Measurements from ENCODE around the gene SERPINA12. TPM values are rescaled to one million over a fixed set of nuclear protein-coding genes. Genes with fewer than 3 reads are reported as not detected.
A peak's percentile ranks its signal among the peaks of the same experiment; 100 is the strongest.

The SERPINA12 gene
- total RNA-seq, 2 experiments from 2014 or later = not detected

DNA sequence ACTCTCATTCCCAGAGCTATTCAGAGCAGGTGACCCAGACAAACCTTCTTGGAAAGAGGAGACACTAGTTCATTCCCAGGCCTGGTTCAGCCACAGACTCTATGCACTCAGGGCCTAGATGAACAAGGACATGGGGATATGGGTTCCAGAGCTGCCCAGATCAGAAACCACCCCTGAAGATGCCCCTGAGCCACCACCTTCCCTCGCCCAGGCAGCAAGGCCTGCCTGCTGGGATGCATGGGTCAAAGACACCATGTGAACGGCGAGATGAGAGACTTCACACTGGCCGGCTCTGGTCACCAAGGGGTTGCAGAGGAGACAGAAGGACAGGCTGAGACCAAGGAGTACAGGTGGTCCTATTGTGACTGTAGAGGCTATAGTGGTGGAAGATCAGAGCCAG is 4.1 kb downstream of the SERPINA12 start:
- DNase-seq (no peak), ATAC-seq (no peak)
- ChIA-PET CTCF (no interaction called here), POLR2A (no interaction called here)
- Mint-ChIP-seq H3K27me3 (ENCODE audit: low read depth) (peaks cover 2% of the 10 kb centered on the region), H3K27ac (no peak overlapping the region), H3K4me1 (ENCODE audit: low read depth) (no peaks in the 10 kb centered on the region), H3K36me3 (ENCODE audit: low read depth) (no peaks in the 10 kb centered on the region), H3K9me3 (ENCODE audit: insufficient read depth) (no peaks in the 10 kb centered on the region), H3K4me3 (no peak overlapping the region)

DNA sequence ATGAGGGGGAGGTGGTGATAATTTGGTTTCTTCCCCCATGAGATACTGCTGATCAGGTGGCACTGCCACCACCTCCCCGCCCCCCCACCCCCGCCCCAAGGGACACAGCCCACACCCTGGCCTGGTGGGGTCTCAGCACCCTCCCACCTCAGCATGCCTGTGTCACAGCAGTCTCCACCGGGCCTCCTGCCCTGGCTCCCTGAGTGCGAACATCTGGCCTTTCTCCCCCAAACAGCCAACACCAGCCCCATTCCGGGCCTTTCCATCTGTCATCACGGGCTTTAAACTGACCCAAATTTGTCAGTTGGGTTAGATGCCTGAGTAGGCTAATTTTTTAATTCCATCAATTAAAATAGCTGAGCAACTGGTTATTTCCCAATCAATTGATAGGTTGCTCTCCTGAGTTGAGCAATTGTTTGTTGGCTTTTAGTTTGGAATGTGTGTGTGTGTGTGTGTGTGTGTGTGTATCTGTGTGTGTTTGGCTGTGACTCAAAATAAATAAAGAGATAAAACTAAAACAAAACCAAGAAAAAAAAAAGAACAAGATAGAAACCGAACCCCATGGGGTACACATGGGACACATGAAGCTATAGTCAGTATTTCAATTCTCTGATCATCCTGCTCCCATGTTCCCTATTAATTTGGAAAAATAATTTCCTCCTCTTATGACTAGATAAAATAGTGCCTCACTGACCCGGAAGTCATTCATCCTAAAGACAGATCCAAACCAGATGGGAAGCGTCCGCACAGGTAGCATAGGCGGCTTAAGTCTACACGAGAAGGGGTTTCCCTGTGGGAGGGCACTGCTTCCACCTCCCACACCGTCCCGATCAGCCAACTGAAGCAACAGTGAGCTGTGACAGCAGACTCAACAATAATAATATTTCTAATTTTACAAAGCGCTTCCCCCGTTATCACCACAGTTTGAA is 7.4 kb downstream of the SERPINA12 start:
- Mint-ChIP-seq H3K36me3 (ENCODE audit: low read depth) (no peaks in the 10 kb centered on the region), H3K9me3 (ENCODE audit: insufficient read depth) (no peaks in the 10 kb centered on the region), H3K27ac (no peak overlapping the region), H3K27me3 (ENCODE audit: low read depth) (peaks cover 6% of the 10 kb centered on the region), H3K4me1 (ENCODE audit: low read depth) (no peaks in the 10 kb centered on the region), H3K4me3 (no peak overlapping the region)
- ChIA-PET CTCF (interaction anchor here (0.6 to 0.8 kb wide), 2 partner anchors 15 kb away, joined by 3 to 5 read pairs; no protein-coding TSS in a partner anchor), POLR2A (no interaction called here)
- no peak for DNase-seq
- ATAC-seq = no peak

DNA sequence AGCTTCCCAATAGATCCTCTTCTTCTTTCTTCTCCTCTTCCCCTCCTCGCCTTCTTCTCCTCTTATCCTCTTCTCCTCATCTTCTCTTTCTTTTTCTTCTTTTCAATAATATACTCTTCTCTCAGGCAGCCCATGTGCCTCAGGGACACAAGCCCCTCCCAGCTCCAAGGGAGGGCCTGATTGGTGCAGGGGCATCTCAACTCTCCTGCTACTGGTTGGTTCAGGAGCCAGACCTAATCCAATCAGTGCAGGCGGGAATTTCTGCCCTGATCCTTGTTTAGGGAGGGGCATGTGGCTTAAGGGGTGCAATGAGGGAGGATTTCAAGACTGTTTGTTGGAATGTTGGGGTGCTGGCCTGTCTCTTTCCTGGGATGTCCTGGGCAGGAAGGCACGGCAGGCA is 9.0 kb downstream of the SERPINA12 start:
- ChIA-PET POLR2A (no interaction called here), CTCF (no interaction called here)
- no peaks in the 10 kb centered on the region for H3K4me1 Mint-ChIP-seq (ENCODE audit: low read depth)
- H3K27ac Mint-ChIP-seq = no peak overlapping the region
- peaks cover 4% of the 10 kb centered on the region for H3K27me3 Mint-ChIP-seq (ENCODE audit: low read depth)
- H3K9me3 Mint-ChIP-seq (ENCODE audit: insufficient read depth) = no peaks in the 10 kb centered on the region
- no peak for ATAC-seq
- DNase-seq = no peak
- H3K36me3 Mint-ChIP-seq (ENCODE audit: low read depth) = no peaks in the 10 kb centered on the region
- no peak overlapping the region for H3K4me3 Mint-ChIP-seq

DNA sequence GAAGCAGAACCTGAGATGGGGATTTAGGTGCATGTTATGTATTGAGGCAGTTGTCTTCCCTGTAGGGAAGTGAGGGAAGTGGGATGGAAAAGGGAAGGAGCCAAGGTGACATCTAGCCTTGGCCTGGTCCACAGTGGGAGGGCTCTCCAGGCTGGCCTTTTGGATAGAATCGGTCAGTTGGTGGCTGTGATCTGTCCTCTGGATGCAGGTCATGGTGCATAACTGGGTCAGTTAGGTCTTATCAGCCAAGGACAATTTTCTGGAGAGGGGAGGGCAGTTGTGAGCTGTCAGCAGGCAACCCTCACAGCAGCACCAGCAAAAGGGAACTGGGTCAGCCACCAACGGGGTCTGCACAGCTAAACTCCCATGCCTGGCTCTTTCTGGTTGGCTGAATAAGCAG is 9.6 kb downstream of the SERPINA12 start:
- Mint-ChIP-seq H3K27me3 (ENCODE audit: low read depth) (peaks cover 4% of the 10 kb centered on the region), H3K36me3 (ENCODE audit: low read depth) (no peaks in the 10 kb centered on the region), H3K4me3 (no peak overlapping the region), H3K27ac (no peak overlapping the region), H3K9me3 (ENCODE audit: insufficient read depth) (no peaks in the 10 kb centered on the region), H3K4me1 (ENCODE audit: low read depth) (no peaks in the 10 kb centered on the region)
- POLR2A ChIA-PET = no interaction called here
- CTCF ChIA-PET = no interaction called here
- ATAC-seq (no peak), DNase-seq (no peak)

DNA sequence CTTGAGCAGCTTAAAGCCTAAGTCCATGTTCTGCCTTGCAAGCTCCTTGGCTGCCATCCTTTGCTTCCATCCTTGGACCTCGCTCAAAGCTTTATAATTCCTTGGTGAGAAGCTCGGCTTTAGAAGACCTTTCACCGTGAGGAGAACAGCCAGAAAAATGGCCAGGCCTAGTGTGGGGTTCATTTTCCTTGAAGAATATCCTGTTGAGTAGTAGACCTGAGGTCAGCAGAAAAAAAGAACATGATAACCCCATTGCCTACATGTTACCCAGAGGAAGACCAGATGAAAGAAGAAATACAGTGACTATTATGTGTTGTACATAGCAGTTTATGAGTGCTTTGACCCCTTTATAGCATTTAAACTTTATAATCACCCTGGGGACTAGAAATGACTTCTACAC is 11.1 kb downstream of the SERPINA12 start:
- no peaks in the 10 kb centered on the region for H3K36me3 Mint-ChIP-seq (ENCODE audit: low read depth)
- POLR2A ChIA-PET = no interaction called here

GRCh38 chr14:94494085-94494484 is 15.2 kb downstream of the SERPINA12 start:
- no peaks in the 10 kb centered on the region for H3K36me3 Mint-ChIP-seq (ENCODE audit: low read depth)
- ATAC-seq (no peak), DNase-seq (no peak)
- no peak overlapping the region for H3K4me3 Mint-ChIP-seq
- peaks cover 4% of the 10 kb centered on the region for H3K27me3 Mint-ChIP-seq (ENCODE audit: low read depth)
- no peaks in the 10 kb centered on the region for H3K9me3 Mint-ChIP-seq (ENCODE audit: insufficient read depth)
- H3K27ac Mint-ChIP-seq = no peak overlapping the region
- ChIA-PET CTCF (interaction anchor here (1.5 kb wide), 1 partner anchor 8 kb away, joined by 4 read pairs; no protein-coding TSS in a partner anchor), POLR2A (no interaction called here)
- H3K4me1 Mint-ChIP-seq (ENCODE audit: low read depth) = no peaks in the 10 kb centered on the region

More for the DNA sequence above, 11.1 kb downstream of the SERPINA12 start:
- no peak overlapping the region for H3K27ac Mint-ChIP-seq
- ATAC-seq (no peak), DNase-seq (no peak)
- CTCF ChIA-PET = interaction anchor here (1.1 to 1.3 kb wide), 2 partner anchors 12 to 41 kb away, joined by 3 to 4 read pairs; no protein-coding TSS in a partner anchor
- H3K27me3 Mint-ChIP-seq (ENCODE audit: low read depth) = peaks cover 4% of the 10 kb centered on the region
- no peaks in the 10 kb centered on the region for H3K4me1 Mint-ChIP-seq (ENCODE audit: low read depth)
- no peaks in the 10 kb centered on the region for H3K9me3 Mint-ChIP-seq (ENCODE audit: insufficient read depth)
- H3K4me3 Mint-ChIP-seq = no peak overlapping the region

- DNase-seq (no peak), ATAC-seq (no peak)
- Mint-ChIP-seq H3K27ac (no peak overlapping the region), H3K4me3 (no peak overlapping the region), H3K4me1 (ENCODE audit: low read depth) (no peaks in the 10 kb centered on the region), H3K36me3 (ENCODE audit: low read depth) (no peaks in the 10 kb centered on the region), H3K9me3 (ENCODE audit: insufficient read depth) (no peaks in the 10 kb centered on the region), H3K27me3 (ENCODE audit: low read depth) (no peaks in the 10 kb centered on the region)
- CTCF ChIA-PET = interaction anchor here (0.7 to 1.2 kb wide), 2 partner anchors 42 to 58 kb away, joined by 3 read pairs; no protein-coding TSS in a partner anchor
- POLR2A ChIA-PET = no interaction called here
Measured at GRCh38 chr14:94491511-94491910, 17.8 kb downstream of the SERPINA12 start.

GRCh38 chr14:94489336-94489735 is 19.9 kb downstream of the SERPINA12 start:
- H3K9me3 Mint-ChIP-seq (ENCODE audit: insufficient read depth) = no peaks in the 10 kb centered on the region
- no peak overlapping the region for H3K4me3 Mint-ChIP-seq
- no peaks in the 10 kb centered on the region for H3K4me1 Mint-ChIP-seq (ENCODE audit: low read depth)
- ChIA-PET CTCF (no interaction called here), POLR2A (no interaction called here)
- no peaks in the 10 kb centered on the region for H3K36me3 Mint-ChIP-seq (ENCODE audit: low read depth)
- peaks cover 3% of the 10 kb centered on the region for H3K27me3 Mint-ChIP-seq (ENCODE audit: low read depth)
- no peak for DNase-seq
- no peak overlapping the region for H3K27ac Mint-ChIP-seq
- ATAC-seq = no peak

- no peak overlapping the region for H3K27ac Mint-ChIP-seq
- peaks cover 6% of the 10 kb centered on the region for H3K27me3 Mint-ChIP-seq (ENCODE audit: low read depth)
- H3K36me3 Mint-ChIP-seq (ENCODE audit: low read depth) = no peaks in the 10 kb centered on the region
- H3K4me1 Mint-ChIP-seq (ENCODE audit: low read depth) = no peaks in the 10 kb centered on the region
- H3K9me3 Mint-ChIP-seq (ENCODE audit: insufficient read depth) = no peaks in the 10 kb centered on the region
- DNase-seq (no peak), ATAC-seq (no peak)
- POLR2A ChIA-PET = no interaction called here
- H3K4me3 Mint-ChIP-seq = no peak overlapping the region
- CTCF ChIA-PET = interaction anchor here (0.7 to 2.8 kb wide), 22 partner anchors 8 to 357 kb away, joined by 3 to 31 read pairs (median 3); partner anchors contain the start of genes SERPINA12 and SERPINA9
Measured at GRCh38 chr14:94486883-94487282, 22.4 kb downstream of the SERPINA12 start.

- Mint-ChIP-seq H3K9me3 (ENCODE audit: insufficient read depth) (no peaks in the 10 kb centered on the region), H3K4me1 (ENCODE audit: low read depth) (no peaks in the 10 kb centered on the region), H3K27me3 (ENCODE audit: low read depth) (peaks cover 6% of the 10 kb centered on the region), H3K27ac (no peak overlapping the region), H3K4me3 (no peak overlapping the region), H3K36me3 (ENCODE audit: low read depth) (no peaks in the 10 kb centered on the region)
- DNase-seq (peak; percentile 41), ATAC-seq (no peak)
- ChIA-PET CTCF (interaction anchor here (0.6 to 2.8 kb wide), 27 partner anchors 8 to 450 kb away, joined by 3 to 31 read pairs (median 3); partner anchors contain the start of genes SERPINA12 and SERPINA9), POLR2A (no interaction called here)
Measured at GRCh38 chr14:94485944-94486841, 23.1 kb downstream of the SERPINA12 start.

GRCh38 chr14:94484481-94484880 is 24.8 kb downstream of the SERPINA12 start:
- H3K4me3 Mint-ChIP-seq = no peak overlapping the region
- no peaks in the 10 kb centered on the region for H3K9me3 Mint-ChIP-seq (ENCODE audit: insufficient read depth)
- DNase-seq (no peak), ATAC-seq (no peak)
- H3K27me3 Mint-ChIP-seq (ENCODE audit: low read depth) = peaks cover 6% of the 10 kb centered on the region
- ChIA-PET CTCF (interaction anchor here (2.1 to 2.8 kb wide), 2 partner anchors 51 to 354 kb away, joined by 5 to 31 read pairs; no protein-coding TSS in a partner anchor), POLR2A (no interaction called here)
- no peaks in the 10 kb centered on the region for H3K36me3 Mint-ChIP-seq (ENCODE audit: low read depth)
- no peak overlapping the region for H3K27ac Mint-ChIP-seq
- H3K4me1 Mint-ChIP-seq (ENCODE audit: low read depth) = no peaks in the 10 kb centered on the region
